Activated CD8-positive, alpha-beta T cell treated with anti-CD3 and anti-CD28 coated beads for 36 hours (primary cell): ENCODE results near the gene RNF17. TPM values are rescaled to one million over a fixed set of nuclear protein-coding genes. Genes with fewer than 3 reads are reported as not detected.

Experiments used
- ATAC-seq: fragments of 200-7000 bp; cut with Tn5 transposase; one replicate; pipeline ENCODE4 v1.10.0; 2021; ENCODE audit warnings: mild to moderate bottlenecking, moderate library complexity
- CTCF ChIA-PET: fragments of 350-600 bp; sonication (Branson Sonifier 250); formaldehyde crosslinking; loops from one replicate; lab custom pipeline; 2021; ENCODE audit warnings: antibody characterized with exemption; lab: Charles Lee
- POLR2A ChIA-PET: fragments of 350-600 bp; sonication (Branson Sonifier 250); formaldehyde crosslinking; loops from one replicate; lab custom pipeline; 2021; ENCODE audit warnings: antibody characterized with exemption; lab: Charles Lee
- DNase-seq: peaks from one replicate; pipeline ENCODE4 v3.0.0-alpha.2; 2020
- H3K27ac Mint-ChIP-seq: one replicate; pipeline ENCODE4 v1.8.0; 2021; ENCODE audit warnings: mild to moderate bottlenecking, mixed read lengths
- H3K27me3 Mint-ChIP-seq: one replicate; pipeline ENCODE4 v1.8.0; 2021; ENCODE audit warnings: mixed read lengths
- H3K36me3 Mint-ChIP-seq: one replicate; pipeline ENCODE4 v1.8.0; 2021; ENCODE audit warnings: low read depth, mixed read lengths
- H3K4me1 Mint-ChIP-seq: one replicate; pipeline ENCODE4 v1.8.0; 2021; ENCODE audit warnings: low read depth, mixed read lengths
- H3K4me3 Mint-ChIP-seq: one replicate; pipeline ENCODE4 v1.8.0; 2021; ENCODE audit warnings: mild to moderate bottlenecking, moderate library complexity, mixed read lengths
- H3K9me3 Mint-ChIP-seq: one replicate; pipeline ENCODE4 v1.8.0; 2021; ENCODE audit warnings: mixed read lengths
- CTCF ChIP-seq: fragments of 200-600 bp; IDR thresholded peaks from one replicate; pipeline ENCODE4 v1.8.0; 2022; ENCODE audit warnings: antibody characterized with exemption, mild to moderate bottlenecking
- intact Hi-C: fragments of 100-400 bp; cut with micrococcal nuclease; formaldehyde crosslinking; loops from one replicate; pipeline ENCODE4 v1.10.0; 2022
- total RNA-seq, 2 experiments: library from RNA; stranded (reverse); gene quantifications; one replicate each; pipeline ENCODE4 v1.2.3, GENCODE V29; 2021

Gene RNF17
- total RNA-seq, 2 experiments from 2014 or later: not detected

- no peak overlapping the region for H3K4me3 Mint-ChIP-seq
- POLR2A ChIA-PET: no interaction called here
These were observed 21.0 kb upstream of the RNF17 start for GRCh38 chr13:24742977-24743376.

GRCh38 chr13:24744247-24744646 lies 19.7 kb upstream of the RNF17 start:
- Mint-ChIP-seq H3K4me3 (no peak overlapping the region), H3K27me3 (peaks cover 35% of the 10 kb centered on the region), H3K36me3 (no peaks in the 10 kb centered on the region), H3K9me3 (no peaks in the 10 kb centered on the region), H3K4me1 (peaks cover 11% of the 10 kb centered on the region), H3K27ac (no peak overlapping the region)
- DNase-seq (no peak), ATAC-seq (no peak)
- POLR2A ChIA-PET: interaction anchor here (1.0 kb wide), 1 partner anchor 234 kb away, joined by 3 read pairs; no protein-coding TSS in a partner anchor
- TF ChIP-seq CTCF: no peak
- CTCF ChIA-PET: interaction anchor here (1.3 kb wide), 1 partner anchor 138 kb away, joined by 3 read pairs; no protein-coding TSS in a partner anchor
- intact Hi-C loops: no loop called here

More at GRCh38 chr13:24742977-24743376, 21.0 kb upstream of the RNF17 start:
- Mint-ChIP-seq H3K4me1 (peaks cover 10% of the 10 kb centered on the region), H3K27ac (no peak overlapping the region), H3K36me3 (no peaks in the 10 kb centered on the region), H3K27me3 (peaks cover 26% of the 10 kb centered on the region), H3K9me3 (no peaks in the 10 kb centered on the region)
- DNase-seq (no peak), ATAC-seq (no peak)
- intact Hi-C loops: no loop called here
- CTCF ChIA-PET: interaction anchor here (1.4 kb wide), 1 partner anchor 34 kb away, joined by 4 read pairs; no protein-coding TSS in a partner anchor
- TF ChIP-seq CTCF: no peak

- ChIA-PET POLR2A (no interaction called here), CTCF (no interaction called here)
- Mint-ChIP-seq H3K9me3 (no peaks in the 10 kb centered on the region), H3K4me1 (peaks cover 11% of the 10 kb centered on the region), H3K27me3 (peaks cover 42% of the 10 kb centered on the region), H3K27ac (no peak overlapping the region), H3K4me3 (no peak overlapping the region), H3K36me3 (no peaks in the 10 kb centered on the region)
- TF ChIP-seq CTCF: no peak
- intact Hi-C loops: no loop called here
- ATAC-seq (no peak), DNase-seq (no peak)
These were observed 18.5 kb upstream of the RNF17 start for GRCh38 chr13:24745516-24745860.

GRCh38 chr13:24745861-24746617 lies 17.9 kb upstream of the RNF17 start:
- Mint-ChIP-seq H3K36me3 (no peaks in the 10 kb centered on the region), H3K9me3 (no peaks in the 10 kb centered on the region), H3K4me1 (peaks cover 11% of the 10 kb centered on the region), H3K27ac (no peak overlapping the region), H3K27me3 (peaks cover 43% of the 10 kb centered on the region), H3K4me3 (no peak overlapping the region)
- CTCF ChIA-PET: interaction anchor here (1.0 kb wide), 2 partner anchors 37 to 249 kb away, joined by 3 read pairs; no protein-coding TSS in a partner anchor
- POLR2A ChIA-PET: no interaction called here
- TF ChIP-seq CTCF: no peak
- intact Hi-C loops: no loop called here
- ATAC-seq: no peak
- no peak for DNase-seq

GRCh38 chr13:24746618-24747247 lies 17.2 kb upstream of the RNF17 start:
- ChIA-PET CTCF (interaction anchor here (1.0 kb wide), 3 partner anchors 12 to 248 kb away, joined by 3 to 5 read pairs (median 3); no protein-coding TSS in a partner anchor), POLR2A (no interaction called here)
- Mint-ChIP-seq H3K4me3 (peak overlapping the region; percentile 44), H3K36me3 (no peaks in the 10 kb centered on the region), H3K4me1 (peaks cover 11% of the 10 kb centered on the region), H3K9me3 (no peaks in the 10 kb centered on the region), H3K27me3 (peaks cover 44% of the 10 kb centered on the region), H3K27ac (no peak overlapping the region)
- intact Hi-C loops: no loop called here
- no peak for TF ChIP-seq CTCF
- no peak for ATAC-seq
- peak; percentile 23 for DNase-seq
